WI38 (cell line): ENCODE measurements around the gene LRMDA.

Source experiments
- H3K4me3 ChIP-seq: 2 replicates; pipeline ENCODE4 v1.5.1; 2011; ENCODE audit warnings: low read depth, mild to moderate bottlenecking, control low read depth, low read length
- TF ChIP-seq, protein P1 (sequence below): IDR thresholded peaks from 2 replicates; pipeline ENCODE4 v1.5.1; 2012; ENCODE audit warnings: low read depth, mild to moderate bottlenecking, control low read depth, low read length

LRMDA gene

DNA sequence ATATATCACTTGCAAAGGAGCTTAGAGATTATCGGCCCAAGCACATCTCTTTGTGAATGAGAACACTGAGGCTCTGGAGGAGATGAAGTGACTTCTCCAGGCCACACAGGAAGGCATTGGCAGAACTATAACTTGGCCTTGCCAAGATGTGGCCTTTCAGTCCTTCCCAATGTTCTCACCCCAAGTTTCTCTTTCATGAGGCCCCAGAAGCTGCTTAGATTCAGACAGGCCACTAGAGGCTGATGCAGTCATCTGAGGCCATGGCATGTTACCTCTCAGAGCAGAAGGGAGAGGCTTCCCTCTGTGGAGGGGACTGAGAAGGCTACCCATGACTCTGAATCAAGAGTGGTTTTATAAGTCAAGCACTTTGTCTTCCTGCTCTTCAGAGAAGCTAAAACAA is 1003.7 kb downstream of the LRMDA start:
- TF ChIP-seq, protein P1, sequence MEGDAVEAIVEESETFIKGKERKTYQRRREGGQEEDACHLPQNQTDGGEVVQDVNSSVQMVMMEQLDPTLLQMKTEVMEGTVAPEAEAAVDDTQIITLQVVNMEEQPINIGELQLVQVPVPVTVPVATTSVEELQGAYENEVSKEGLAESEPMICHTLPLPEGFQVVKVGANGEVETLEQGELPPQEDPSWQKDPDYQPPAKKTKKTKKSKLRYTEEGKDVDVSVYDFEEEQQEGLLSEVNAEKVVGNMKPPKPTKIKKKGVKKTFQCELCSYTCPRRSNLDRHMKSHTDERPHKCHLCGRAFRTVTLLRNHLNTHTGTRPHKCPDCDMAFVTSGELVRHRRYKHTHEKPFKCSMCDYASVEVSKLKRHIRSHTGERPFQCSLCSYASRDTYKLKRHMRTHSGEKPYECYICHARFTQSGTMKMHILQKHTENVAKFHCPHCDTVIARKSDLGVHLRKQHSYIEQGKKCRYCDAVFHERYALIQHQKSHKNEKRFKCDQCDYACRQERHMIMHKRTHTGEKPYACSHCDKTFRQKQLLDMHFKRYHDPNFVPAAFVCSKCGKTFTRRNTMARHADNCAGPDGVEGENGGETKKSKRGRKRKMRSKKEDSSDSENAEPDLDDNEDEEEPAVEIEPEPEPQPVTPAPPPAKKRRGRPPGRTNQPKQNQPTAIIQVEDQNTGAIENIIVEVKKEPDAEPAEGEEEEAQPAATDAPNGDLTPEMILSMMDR, result no peak
- no peak overlapping the region for H3K4me3 ChIP-seq

DNA sequence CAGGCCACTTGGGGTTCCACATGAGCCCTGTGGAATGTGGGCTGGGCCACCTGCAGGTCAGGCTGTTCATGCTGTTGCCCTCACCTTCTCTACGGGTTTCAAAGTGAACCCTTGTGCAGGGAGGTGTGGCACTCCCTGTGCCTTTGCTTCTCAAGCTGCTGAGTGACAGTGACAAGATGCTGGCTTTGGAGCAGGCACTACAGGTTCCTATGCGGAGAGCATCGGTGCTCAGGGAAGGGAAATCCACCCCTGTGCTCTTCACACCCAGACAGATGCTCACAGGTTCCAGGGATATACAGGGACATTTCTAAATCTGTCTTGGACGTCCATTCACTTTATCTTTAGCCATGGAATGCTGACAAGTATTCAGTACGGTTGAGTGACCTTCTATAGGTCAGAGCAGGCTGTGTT is 1005.0 kb downstream of the LRMDA start:
- no peak overlapping the region for H3K4me3 ChIP-seq
- TF ChIP-seq, protein P1, result no peak

DNA sequence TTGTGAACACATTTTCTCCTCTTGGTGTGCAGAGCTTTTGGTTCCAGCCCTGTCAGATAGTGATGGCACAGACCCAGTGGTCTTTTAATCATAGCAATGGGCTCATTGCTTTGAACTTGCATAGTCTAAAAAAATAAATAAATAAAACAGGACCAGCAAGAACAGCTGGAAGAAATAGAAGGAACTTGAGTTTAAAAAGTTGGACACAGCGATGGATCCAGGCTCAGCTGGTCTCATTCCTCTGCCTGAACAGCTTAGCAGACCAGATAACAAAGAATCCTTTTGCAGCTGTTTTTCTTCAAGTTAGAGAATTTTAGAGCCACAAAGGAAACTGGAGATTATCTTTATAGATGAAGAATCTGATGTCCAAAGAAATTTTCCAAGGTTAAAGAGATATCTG is 1005.6 kb downstream of the LRMDA start:
- TF ChIP-seq, protein P1, result no peak
- H3K4me3 ChIP-seq, result no peak overlapping the region

DNA sequence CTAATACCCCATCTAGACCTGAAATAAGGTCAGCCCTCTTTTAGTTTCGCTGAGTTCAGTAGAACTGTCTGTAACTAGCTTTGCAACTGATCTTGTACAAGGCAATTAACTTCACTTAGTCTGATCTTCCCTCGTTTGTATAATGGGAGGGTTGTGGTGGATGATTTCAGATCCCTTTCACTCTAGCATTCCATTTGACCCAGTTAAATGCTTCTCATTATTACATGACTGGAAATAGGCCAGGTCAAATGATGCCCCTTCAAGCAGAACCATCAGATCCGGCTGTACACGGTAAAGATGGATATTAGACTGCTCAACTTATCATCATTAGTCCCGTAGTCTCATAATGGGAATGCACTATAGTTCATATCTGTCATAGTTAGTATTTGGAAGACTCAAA is 1009.0 kb downstream of the LRMDA start:
- TF ChIP-seq, protein P1, result no peak
- H3K4me3 ChIP-seq, result no peak overlapping the region

DNA sequence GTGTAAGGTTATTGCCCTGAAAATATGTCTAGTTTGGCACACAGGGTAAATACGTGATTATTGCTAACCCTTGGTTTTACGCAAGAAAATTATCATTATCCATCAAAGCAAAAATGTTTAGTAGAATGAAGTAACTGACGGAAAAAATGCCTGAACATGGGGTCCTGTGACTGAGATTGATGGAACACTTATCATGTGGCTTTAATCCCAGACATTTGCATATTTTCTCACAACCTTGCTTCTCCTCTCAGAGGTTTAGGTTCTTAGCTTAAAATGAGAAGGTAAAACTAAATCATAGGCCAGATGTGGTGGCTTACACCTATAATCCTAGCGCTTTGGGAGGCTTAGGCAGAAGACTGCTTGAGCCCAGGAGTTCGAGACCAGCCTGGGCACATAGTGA is 1010.7 kb downstream of the LRMDA start:
- no peak overlapping the region for H3K4me3 ChIP-seq
- TF ChIP-seq, protein P1, result no peak

DNA sequence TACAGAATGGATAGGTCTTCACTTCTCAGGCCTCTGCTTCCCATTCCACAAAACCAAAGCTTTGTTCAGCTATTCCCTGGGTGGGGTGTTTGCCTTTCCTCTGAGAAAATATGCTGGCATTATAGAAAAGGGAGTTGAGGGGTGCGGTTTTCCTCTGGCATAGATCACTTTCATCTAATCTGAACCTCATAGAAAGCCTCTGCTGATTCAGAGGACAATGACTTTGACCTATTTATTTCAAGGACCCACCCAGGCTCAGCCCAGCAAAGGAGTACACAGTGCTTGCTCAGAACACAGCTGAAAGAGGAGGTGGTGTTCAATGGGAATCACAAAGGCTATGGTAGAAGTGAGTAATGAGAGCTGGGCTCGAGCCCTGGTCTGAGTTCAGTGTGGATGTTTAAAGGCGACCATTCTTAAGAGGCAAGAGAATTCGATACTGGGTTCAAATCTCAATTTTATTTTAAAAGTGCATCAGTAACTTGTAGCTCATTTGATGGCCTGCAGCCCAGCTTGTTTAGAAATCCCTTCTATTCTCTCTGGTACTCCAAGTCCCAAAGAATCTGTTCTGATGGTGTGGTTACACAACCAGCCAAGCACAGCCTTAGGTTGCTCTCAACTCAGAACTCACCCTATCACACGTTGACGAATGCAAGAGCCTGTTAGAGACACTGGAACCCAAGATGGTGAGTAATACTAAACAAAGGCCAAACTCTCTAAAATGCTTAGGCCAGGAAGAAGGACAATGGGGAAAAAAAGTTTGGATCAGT is 1012.8 kb downstream of the LRMDA start:
- TF ChIP-seq, protein P1, result no peak
- H3K4me3 ChIP-seq, result no peak overlapping the region

DNA sequence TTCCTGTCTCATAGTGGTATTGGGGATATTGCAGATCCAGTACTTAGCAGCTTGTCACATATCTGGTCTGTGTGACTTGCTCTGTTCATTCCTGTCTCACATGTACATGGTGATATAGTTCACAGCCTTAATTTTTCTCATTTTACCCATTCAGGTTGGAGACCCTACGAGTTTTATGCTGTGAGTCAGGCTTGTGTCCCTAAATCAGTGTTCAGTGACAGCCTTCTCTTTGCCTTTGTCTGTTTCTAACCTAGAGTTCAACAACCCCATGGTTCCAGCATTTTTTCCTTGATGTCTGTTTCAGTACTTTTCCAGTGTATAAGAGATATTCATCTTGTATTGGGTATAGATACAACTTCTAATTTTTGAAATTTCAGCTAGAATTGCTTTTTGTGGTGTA is 1016.2 kb downstream of the LRMDA start:
- H3K4me3 ChIP-seq, result no peak overlapping the region
- TF ChIP-seq, protein P1, result no peak
